Colonic mucosa (tissue), 4 donors: ENCODE data around the gene NEURL2. TPM values are rescaled to one million over a fixed set of nuclear protein-coding genes. Genes with fewer than 3 reads are reported as not detected.

Experiments
- DNase-seq: peaks from one replicate; pipeline ENCODE4 v3.0.0-alpha.2; 2020
- H3K27ac ChIP-seq: fragments of 200-600 bp; one replicate; pipeline ENCODE4 v1.8.0; 2021
- H3K27me3 ChIP-seq: fragments of 200-600 bp; one replicate; pipeline ENCODE4 v1.8.0; 2021
- H3K36me3 ChIP-seq: fragments of 200-600 bp; one replicate; pipeline ENCODE4 v1.8.0; 2021
- H3K4me1 ChIP-seq: fragments of 200-600 bp; one replicate; pipeline ENCODE4 v1.8.0; 2021; ENCODE audit warnings: mild to moderate bottlenecking
- H3K4me3 ChIP-seq: fragments of 200-600 bp; one replicate; pipeline ENCODE4 v1.8.0; 2021
- H3K9ac ChIP-seq, 2 donors: one replicate each; pipeline ENCODE4 v1.7.0; 2013; ENCODE audit warnings: control low read depth in 2 of 2, low read depth in 2 of 2, low read length in 2 of 2
- H3K9me3 ChIP-seq: fragments of 200-600 bp; one replicate; pipeline ENCODE4 v1.8.0; 2021
- intact Hi-C: fragments of 100-400 bp; cut with DNase I; formaldehyde crosslinking; loops from one replicate; pipeline ENCODE4 v1.14.1; 2022
- total RNA-seq, 2 donors: library from RNA; stranded (reverse); fragmentation: NEBNext Ultra II Directional in 1 of 2; extraction: Animal tissue kit (Norgen Biotek cat#: 25700) in 1 of 2; gene quantifications; one replicate each; pipeline ENCODE4 v1.2.1, GENCODE V29; 2021
- TF ChIP-seq, protein P1 (sequence below): fragments of 200-600 bp; IDR thresholded peaks from one replicate; pipeline ENCODE4 v1.8.0; 2022; ENCODE audit warnings: antibody characterized with exemption, mild to moderate bottlenecking
- donor health status: healthy.
- donor health status: DM: no; HTN: no; CAD: no.
- donor health status: DM: no; HTN: no; CAD: no.

NEURL2 gene
- total RNA-seq, 2 donors from 2014 or later = 3.5 to 4.0 TPM

- H3K27ac ChIP-seq = no peak overlapping the region
- TF ChIP-seq, protein P1, sequence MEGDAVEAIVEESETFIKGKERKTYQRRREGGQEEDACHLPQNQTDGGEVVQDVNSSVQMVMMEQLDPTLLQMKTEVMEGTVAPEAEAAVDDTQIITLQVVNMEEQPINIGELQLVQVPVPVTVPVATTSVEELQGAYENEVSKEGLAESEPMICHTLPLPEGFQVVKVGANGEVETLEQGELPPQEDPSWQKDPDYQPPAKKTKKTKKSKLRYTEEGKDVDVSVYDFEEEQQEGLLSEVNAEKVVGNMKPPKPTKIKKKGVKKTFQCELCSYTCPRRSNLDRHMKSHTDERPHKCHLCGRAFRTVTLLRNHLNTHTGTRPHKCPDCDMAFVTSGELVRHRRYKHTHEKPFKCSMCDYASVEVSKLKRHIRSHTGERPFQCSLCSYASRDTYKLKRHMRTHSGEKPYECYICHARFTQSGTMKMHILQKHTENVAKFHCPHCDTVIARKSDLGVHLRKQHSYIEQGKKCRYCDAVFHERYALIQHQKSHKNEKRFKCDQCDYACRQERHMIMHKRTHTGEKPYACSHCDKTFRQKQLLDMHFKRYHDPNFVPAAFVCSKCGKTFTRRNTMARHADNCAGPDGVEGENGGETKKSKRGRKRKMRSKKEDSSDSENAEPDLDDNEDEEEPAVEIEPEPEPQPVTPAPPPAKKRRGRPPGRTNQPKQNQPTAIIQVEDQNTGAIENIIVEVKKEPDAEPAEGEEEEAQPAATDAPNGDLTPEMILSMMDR = no peak
These were observed 30.6 kb upstream of the NEURL2 start for GRCh38 chr20:45921337-45922189.

GRCh38 chr20:45920462-45921336 is 29.7 kb upstream of the NEURL2 start:
- H3K4me1 ChIP-seq = no peaks in the 10 kb centered on the region
- H3K27ac ChIP-seq = peak overlapping the region; percentile 37
- H3K36me3 ChIP-seq = no peaks in the 10 kb centered on the region
- H3K4me3 ChIP-seq = no peak overlapping the region
- intact Hi-C loops = no loop called here
- no peaks in the 10 kb centered on the region for H3K27me3 ChIP-seq
- H3K9ac ChIP-seq = peak overlapping the region in 1 of 2 donors; percentile 24
- DNase-seq = no peak
- TF ChIP-seq, protein P1 = no peak
- H3K9me3 ChIP-seq = no peaks in the 10 kb centered on the region

More at GRCh38 chr20:45921337-45922189, 30.6 kb upstream of the NEURL2 start:
- H3K9me3 ChIP-seq = no peaks in the 10 kb centered on the region
- intact Hi-C loops = no loop called here
- no peak for DNase-seq
- H3K4me3 ChIP-seq = no peak overlapping the region
- H3K9ac ChIP-seq = no peak overlapping the region
- H3K27me3 ChIP-seq = no peaks in the 10 kb centered on the region
- H3K4me1 ChIP-seq = no peaks in the 10 kb centered on the region
- no peaks in the 10 kb centered on the region for H3K36me3 ChIP-seq

DNA sequence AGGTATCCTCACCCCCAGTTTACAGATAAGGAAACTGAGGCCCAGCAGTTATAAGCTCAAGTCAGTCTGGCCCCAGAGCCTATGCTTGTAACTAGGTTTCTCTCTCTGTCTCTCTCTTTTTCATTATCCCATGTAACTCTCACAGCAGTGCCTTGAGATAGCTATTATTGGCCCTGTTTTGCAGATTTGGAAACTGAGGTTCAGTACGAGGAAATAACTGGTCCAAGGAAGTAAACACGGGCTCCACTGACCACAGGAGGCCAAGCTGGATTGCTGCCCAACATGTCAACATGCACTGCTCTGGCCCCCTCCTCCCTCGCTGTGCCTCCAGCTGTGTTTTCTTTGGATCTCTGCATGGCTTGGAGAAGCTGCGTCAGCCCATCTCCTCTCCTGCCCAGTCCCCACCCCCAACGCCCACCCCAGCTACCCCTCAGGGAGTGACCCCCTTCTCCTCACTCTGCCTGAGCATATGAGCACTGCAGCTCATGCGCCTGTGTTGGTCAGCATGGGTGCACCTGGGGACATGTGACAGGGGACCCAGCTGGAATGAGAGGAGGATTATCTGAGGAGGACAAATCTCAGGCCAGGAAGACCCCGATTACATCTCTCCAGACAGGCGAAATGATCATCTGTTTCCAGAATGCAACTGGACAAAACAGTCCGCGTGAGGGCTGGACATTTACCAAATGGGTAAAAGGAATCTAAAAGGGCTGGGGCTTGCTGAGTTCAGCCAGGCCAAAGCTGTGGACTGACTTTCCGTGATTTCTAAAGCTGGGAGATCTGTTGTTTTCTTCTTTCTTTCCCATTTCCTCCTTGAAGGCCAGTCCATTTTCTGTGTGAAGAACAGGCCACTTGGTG is 28.8 kb upstream of the NEURL2 start:
- H3K27me3 ChIP-seq = no peaks in the 10 kb centered on the region
- H3K4me1 ChIP-seq = no peaks in the 10 kb centered on the region
- H3K4me3 ChIP-seq = no peak overlapping the region
- peak overlapping the region in 1 of 2 donors; percentile 24 for H3K9ac ChIP-seq
- TF ChIP-seq, protein P1 = no peak
- no peaks in the 10 kb centered on the region for H3K36me3 ChIP-seq
- intact Hi-C loops = no loop called here
- no peaks in the 10 kb centered on the region for H3K9me3 ChIP-seq
- peak; percentile 54 for DNase-seq
- peak overlapping the region; percentile 37 for H3K27ac ChIP-seq

- Histone ChIP-seq H3K4me3 (no peak overlapping the region), H3K36me3 (no peaks in the 10 kb centered on the region), H3K27me3 (no peaks in the 10 kb centered on the region), H3K4me1 (no peaks in the 10 kb centered on the region), H3K9ac (no peak overlapping the region), H3K9me3 (no peaks in the 10 kb centered on the region), H3K27ac (peak overlapping the region; percentile 75)
- no peak for DNase-seq
- TF ChIP-seq, protein P1 = no peak
- intact Hi-C loops = no loop called here
These were observed 27.9 kb upstream of the NEURL2 start for GRCh38 chr20:45918779-45919537.
